Gastroesophageal sphincter (tissue), 3 donors: ENCODE measurements around the gene PTCD1.

Experiments
- CTCF ChIP-seq, 4 experiments: fragments of 200-600 bp in 2 of 4; fragments of 450-650 bp in 2 of 4; sonication (generic) in 1 of 4; IDR thresholded peaks; one replicate each; pipeline ENCODE4 v1.5.1; 2017 to 2019; ENCODE audit warnings: antibody characterized with exemption in 4 of 4, mild to moderate bottlenecking in 2 of 4, moderate library complexity in 2 of 4
- EP300 ChIP-seq: sonication (generic); formaldehyde crosslinking; IDR thresholded peaks from one replicate; pipeline ENCODE4 v1.6.1; 2017; ENCODE audit warnings: antibody characterized with exemption, mild to moderate bottlenecking
- POLR2AphosphoS5 ChIP-seq: sonication (generic); formaldehyde crosslinking; IDR thresholded peaks from one replicate; pipeline ENCODE4 v1.6.1; 2017; ENCODE audit warnings: antibody characterized with exemption

- TF ChIP-seq CTCF (IDR thresholded peaks at IDR 0.05) (peak in 1 of 4 experiments; percentile 31), POLR2AphosphoS5 (peak; percentile 57), EP300 (no peak)
These were observed at the start of gene PTCD1, which contains the start of gene CPSF4 for GRCh38 chr7:99438573-99439480.
